Activated CD8-positive, alpha-beta memory T cell treated with anti-CD3 and anti-CD28 coated beads, Interleukin-2, amount 10 ng/mL, durations not matched to agents 7 days and 5 days (primary cell): ENCODE measurements around the gene IL6R. TPM values are rescaled to one million over a fixed set of nuclear protein-coding genes. Genes with fewer than 3 reads are reported as not detected.
A peak's percentile ranks its signal among the peaks of the same experiment; 100 is the strongest.
"Not testable (repeated sequence)": the region's sequence is repeated elsewhere in the genome, so short reads cannot be mapped to it uniquely, and the experiment has no call there.

Experiments used
- ATAC-seq: fragments of 150-1000 bp; cut with Tn5 transposase; one replicate; pipeline ENCODE4 v1.10.0; 2021; ENCODE audit warnings: moderate library complexity
- CTCF ChIA-PET: fragments of 350-600 bp; sonication (Branson Sonifier 250); formaldehyde crosslinking; loops from one replicate; lab custom pipeline; 2021; ENCODE audit warnings: antibody characterized with exemption; lab: Charles Lee
- DNase-seq: peaks from one replicate; pipeline ENCODE4 v3.0.0-alpha.2; 2020
- H3K27ac Mint-ChIP-seq: one replicate; pipeline ENCODE4 v1.8.0; 2021; ENCODE audit warnings: mild to moderate bottlenecking, mixed read lengths
- H3K27me3 Mint-ChIP-seq: one replicate; pipeline ENCODE4 v1.8.0; 2021; ENCODE audit warnings: mixed read lengths
- H3K36me3 Mint-ChIP-seq: one replicate; pipeline ENCODE4 v1.8.0; 2021; ENCODE audit warnings: mild to moderate bottlenecking, mixed read lengths
- H3K4me1 Mint-ChIP-seq: one replicate; pipeline ENCODE4 v1.8.0; 2021; ENCODE audit warnings: mixed read lengths
- H3K4me3 Mint-ChIP-seq: one replicate; pipeline ENCODE4 v1.8.0; 2021; ENCODE audit warnings: mild to moderate bottlenecking, moderate library complexity, mixed read lengths
- H3K9me3 Mint-ChIP-seq: one replicate; pipeline ENCODE4 v1.8.0; 2022; ENCODE audit warnings: low read depth, mixed read lengths
- total RNA-seq, 2 experiments: library from RNA; stranded (reverse); gene quantifications; one replicate each; pipeline ENCODE4 v1.2.3, GENCODE V29; 2021

The IL6R gene
- total RNA-seq, 2 experiments from 2014 or later, result 0.53 to 0.66 TPM

DNA sequence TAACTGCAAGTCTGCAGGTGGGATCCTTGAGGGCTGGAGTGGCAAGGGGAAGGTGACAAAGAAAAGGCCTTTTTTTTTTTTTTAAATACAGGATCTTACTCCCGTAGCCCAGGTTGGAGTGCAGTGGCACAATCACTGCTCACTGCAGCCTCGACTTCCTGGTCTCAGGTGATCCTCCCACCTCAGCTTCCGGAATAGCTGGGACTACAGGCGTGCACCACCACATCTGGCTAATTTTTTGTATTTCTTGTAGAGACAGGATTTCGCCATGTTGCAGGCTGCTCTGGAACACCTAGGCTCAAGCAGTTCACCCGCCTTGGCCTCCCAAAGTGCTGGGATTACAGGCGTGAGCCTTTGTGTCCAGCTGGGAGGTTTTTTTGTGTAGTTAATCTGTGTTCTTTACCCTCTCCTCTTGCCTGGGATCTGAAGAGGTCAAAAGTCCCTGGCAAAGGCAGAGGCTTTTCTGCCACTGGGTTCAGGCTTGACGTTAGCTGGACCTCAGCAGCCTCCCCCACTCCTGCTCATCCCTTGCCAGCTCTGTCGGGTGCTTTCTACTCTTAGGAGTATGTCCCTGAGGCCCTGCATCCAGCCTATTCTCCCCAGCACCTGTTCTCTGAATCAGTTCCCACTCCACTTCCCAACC, 5.2 kb downstream of the IL6R start:
- ATAC-seq (no peak), DNase-seq (no peak)
- Mint-ChIP-seq H3K4me1 (peaks cover 30% of the 10 kb centered on the region), H3K36me3 (no peaks in the 10 kb centered on the region), H3K27ac (no peak overlapping the region), H3K4me3 (no peak overlapping the region), H3K9me3 (no peaks in the 10 kb centered on the region), H3K27me3 (peaks cover 35% of the 10 kb centered on the region)
- CTCF ChIA-PET, result no interaction called here

DNA sequence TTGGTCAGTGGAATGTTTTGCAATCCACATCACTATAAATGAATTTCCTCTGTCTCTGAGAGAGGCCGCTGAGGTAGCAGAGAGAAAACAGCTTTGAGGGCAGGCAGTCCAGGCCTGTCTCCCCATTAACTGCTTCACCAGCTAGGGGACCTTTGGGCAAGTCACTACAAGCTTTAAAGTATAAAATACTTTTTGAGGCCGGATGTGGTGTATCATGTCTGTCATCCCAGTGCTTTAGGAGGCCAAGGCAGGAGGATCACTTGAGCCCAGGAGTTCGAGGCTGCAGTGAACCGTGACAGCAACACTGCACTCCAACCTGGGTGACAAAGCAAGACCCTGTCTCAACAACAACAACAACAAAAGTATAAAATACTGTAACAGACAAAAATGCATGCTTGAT, 6.4 kb downstream of the IL6R start:
- ATAC-seq (no peak), DNase-seq (no peak)
- Mint-ChIP-seq H3K27me3 (peaks cover 26% of the 10 kb centered on the region), H3K4me3 (no peak overlapping the region), H3K36me3 (no peaks in the 10 kb centered on the region), H3K9me3 (no peaks in the 10 kb centered on the region), H3K27ac (no peak overlapping the region), H3K4me1 (peaks cover 22% of the 10 kb centered on the region)
- CTCF ChIA-PET, result no interaction called here

DNA sequence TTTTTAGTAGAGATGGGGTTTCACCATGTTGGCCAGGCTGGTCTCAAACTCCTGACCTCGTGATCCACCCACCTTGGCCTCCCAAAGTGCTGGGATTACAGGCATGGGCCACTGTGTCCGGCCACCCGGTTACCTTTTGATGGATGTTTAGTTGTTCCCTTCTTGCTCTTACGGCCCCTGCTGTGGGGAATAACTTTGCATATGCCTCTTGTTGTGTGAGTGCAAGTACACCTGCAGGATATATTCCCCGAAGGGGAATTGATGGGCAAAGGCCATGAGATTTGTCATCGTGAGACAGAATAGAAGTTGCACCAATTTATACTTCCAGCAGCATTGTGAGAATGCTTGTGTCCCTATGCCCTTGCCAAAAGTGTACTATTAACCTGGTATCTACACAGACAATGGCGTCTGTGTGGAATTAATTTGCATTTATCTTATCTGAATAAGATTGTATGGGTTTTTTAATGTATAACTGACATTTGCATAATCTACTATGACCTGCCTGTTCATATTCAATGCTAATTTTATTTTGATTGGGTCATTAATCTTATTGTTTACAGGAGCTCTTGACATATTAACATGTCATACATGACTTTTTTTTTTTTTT, 8.1 kb downstream of the IL6R start:
- no peak for ATAC-seq
- no peak for DNase-seq
- CTCF ChIA-PET, result interaction anchor here (1.2 kb wide), 1 partner anchor 79 kb away, joined by 3 read pairs; no protein-coding TSS in a partner anchor
- no peaks in the 10 kb centered on the region for H3K9me3 Mint-ChIP-seq
- H3K4me1 Mint-ChIP-seq, result peaks cover 5% of the 10 kb centered on the region
- H3K4me3 Mint-ChIP-seq, result no peak overlapping the region
- no peaks in the 10 kb centered on the region for H3K36me3 Mint-ChIP-seq
- no peak overlapping the region for H3K27ac Mint-ChIP-seq
- peaks cover 10% of the 10 kb centered on the region for H3K27me3 Mint-ChIP-seq

DNA sequence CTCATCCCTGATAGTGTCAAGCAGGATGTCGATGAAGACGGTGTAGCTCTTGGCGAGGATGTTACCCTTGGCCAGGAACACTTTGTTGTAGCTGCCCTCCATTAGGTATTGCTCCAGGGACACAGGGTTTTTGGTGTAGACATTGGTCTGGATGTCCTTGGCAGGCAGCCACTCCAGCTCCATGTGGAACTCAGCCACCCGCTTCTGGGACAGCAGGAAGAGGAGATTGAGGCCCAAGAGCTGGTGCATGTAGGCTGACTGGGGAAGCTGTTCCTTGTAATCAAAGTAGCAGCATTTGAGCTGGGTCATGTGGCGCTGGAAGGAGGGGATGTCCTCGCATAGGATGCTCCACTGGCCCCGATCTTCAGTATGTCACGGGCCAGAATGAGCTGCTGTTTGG, 9.5 kb downstream of the IL6R start:
- Mint-ChIP-seq H3K27me3 (peaks cover 4% of the 10 kb centered on the region), H3K4me1 (peaks cover 6% of the 10 kb centered on the region), H3K36me3 (no peaks in the 10 kb centered on the region), H3K27ac (no peak overlapping the region), H3K4me3 (no peak overlapping the region), H3K9me3 (no peaks in the 10 kb centered on the region)
- ATAC-seq, result no peak
- no peak for DNase-seq
- CTCF ChIA-PET, result interaction anchor here (0.7 to 1.1 kb wide), 4 partner anchors 11 to 355 kb away, joined by 3 to 4 read pairs (median 3); no protein-coding TSS in a partner anchor

DNA sequence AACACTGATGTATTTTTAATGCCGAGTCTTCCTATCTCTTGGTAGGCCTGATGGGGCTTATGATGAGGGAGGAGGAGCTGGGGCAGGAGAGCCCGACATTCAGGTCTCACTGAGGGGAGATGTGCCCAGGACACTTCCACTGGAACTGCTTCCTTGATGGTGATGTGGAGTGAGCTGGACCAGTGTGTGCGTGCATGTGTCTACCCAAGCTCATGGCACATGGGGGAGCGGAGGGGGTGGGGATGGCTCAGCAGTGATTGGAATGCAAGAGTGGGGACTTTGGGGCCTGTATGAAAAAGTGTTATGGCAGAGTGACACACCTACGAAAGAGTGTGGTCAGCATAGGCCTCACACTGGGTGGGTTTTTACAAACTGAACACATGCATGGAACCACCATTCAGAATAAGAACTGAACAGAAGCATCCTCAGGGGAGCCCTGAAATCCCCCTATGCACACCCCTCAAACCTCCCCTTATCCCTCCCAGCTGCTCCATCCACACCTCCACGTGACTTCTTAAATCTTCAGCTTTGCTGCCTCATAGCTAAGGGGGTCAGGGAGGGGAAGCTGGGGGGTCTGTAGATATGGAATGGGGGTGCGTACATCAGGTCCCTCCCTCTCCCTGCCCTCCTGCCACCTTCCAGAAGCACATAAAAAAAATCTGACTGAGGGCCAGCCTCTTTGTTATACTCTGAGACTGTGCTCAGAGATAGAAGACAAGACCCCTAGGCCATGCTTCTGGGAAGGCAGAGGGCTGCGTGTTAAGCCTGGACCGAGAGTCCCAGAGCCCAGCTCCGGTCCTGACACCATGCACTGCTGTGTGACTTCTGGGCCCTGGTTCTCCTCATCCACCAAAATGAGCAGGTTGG, 11.6 kb downstream of the IL6R start:
- DNase-seq, result no peak
- CTCF ChIA-PET, result interaction anchor here (0.9 to 1.6 kb wide), 3 partner anchors 9 to 64 kb away, joined by 3 to 4 read pairs (median 3); no protein-coding TSS in a partner anchor
- no peaks in the 10 kb centered on the region for H3K36me3 Mint-ChIP-seq
- H3K27ac Mint-ChIP-seq, result no peak overlapping the region
- H3K9me3 Mint-ChIP-seq, result no peaks in the 10 kb centered on the region
- no peak overlapping the region for H3K4me3 Mint-ChIP-seq
- H3K27me3 Mint-ChIP-seq, result no peaks in the 10 kb centered on the region
- H3K4me1 Mint-ChIP-seq, result peaks cover 11% of the 10 kb centered on the region
- ATAC-seq, result no peak

DNA sequence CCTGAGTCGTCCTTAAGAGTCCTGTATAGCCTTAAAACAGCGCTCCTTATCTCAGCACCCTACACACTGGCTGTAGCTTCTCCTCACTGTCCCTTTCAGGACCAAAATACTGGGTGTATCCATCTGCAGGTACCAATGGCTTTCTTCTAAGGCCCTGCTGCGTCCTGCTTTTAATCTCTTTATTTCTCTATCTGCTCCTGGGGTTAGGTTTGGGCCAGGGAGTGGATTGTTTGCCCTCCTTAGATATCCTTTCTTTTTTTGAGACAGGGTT, 12.1 kb downstream of the IL6R start:
- CTCF ChIA-PET, result interaction anchor here (1.1 to 1.6 kb wide), 2 partner anchors 10 to 27 kb away, joined by 3 to 4 read pairs; no protein-coding TSS in a partner anchor
- Mint-ChIP-seq H3K27me3 (no peaks in the 10 kb centered on the region), H3K36me3 (no peaks in the 10 kb centered on the region), H3K4me3 (no peak overlapping the region), H3K9me3 (no peaks in the 10 kb centered on the region), H3K4me1 (peaks cover 11% of the 10 kb centered on the region), H3K27ac (no peak overlapping the region)
- DNase-seq, result no peak
- ATAC-seq, result no peak

DNA sequence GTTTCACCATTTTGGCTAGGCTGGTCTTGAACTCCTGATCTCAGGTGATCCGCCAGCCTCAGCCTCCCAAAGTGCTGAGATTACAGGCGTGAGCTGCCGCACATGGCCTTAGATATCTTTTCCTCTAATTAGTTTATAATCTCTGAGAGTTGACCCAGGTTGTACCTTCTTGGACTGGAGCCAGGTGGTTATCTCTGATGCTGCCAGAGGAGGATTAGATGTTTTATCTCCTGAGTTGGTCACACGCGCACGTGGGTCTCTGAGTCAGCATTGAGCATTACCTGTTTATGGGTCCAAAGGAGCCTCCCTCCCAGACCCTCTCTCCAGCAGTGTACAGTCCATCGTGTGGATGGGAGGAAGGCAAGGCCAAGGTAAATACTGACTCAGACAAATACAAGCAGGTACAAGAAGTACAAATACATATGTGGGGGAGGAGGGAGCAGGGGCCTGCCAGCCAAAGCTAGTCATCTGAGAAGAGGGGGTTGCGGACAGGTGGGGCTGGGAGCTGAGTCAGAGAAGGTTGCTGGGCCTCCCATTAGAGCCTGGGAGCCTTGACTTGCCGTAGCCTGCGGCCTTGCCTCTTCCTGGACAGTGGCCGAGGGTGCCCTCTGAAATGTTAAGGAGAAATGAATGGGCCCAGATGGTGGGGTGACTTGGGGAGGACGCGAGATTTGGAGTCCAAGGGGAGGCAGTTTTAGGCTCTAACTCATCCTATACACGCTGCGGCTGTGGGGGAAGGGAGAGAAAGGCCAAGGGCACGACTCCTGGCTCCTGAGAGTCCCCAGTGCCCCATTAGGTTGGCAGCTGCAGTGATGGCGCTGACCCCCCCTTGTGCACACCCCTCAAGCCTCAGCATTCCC, 13.1 kb downstream of the IL6R start:
- H3K4me1 Mint-ChIP-seq, result peaks cover 11% of the 10 kb centered on the region
- no peak overlapping the region for H3K4me3 Mint-ChIP-seq
- ATAC-seq, result no peak
- H3K36me3 Mint-ChIP-seq, result no peaks in the 10 kb centered on the region
- no peaks in the 10 kb centered on the region for H3K9me3 Mint-ChIP-seq
- no peak for DNase-seq
- CTCF ChIA-PET, result interaction anchor here (1.6 kb wide), 1 partner anchor 26 kb away, joined by 4 read pairs; no protein-coding TSS in a partner anchor
- no peak overlapping the region for H3K27ac Mint-ChIP-seq
- no peaks in the 10 kb centered on the region for H3K27me3 Mint-ChIP-seq

DNA sequence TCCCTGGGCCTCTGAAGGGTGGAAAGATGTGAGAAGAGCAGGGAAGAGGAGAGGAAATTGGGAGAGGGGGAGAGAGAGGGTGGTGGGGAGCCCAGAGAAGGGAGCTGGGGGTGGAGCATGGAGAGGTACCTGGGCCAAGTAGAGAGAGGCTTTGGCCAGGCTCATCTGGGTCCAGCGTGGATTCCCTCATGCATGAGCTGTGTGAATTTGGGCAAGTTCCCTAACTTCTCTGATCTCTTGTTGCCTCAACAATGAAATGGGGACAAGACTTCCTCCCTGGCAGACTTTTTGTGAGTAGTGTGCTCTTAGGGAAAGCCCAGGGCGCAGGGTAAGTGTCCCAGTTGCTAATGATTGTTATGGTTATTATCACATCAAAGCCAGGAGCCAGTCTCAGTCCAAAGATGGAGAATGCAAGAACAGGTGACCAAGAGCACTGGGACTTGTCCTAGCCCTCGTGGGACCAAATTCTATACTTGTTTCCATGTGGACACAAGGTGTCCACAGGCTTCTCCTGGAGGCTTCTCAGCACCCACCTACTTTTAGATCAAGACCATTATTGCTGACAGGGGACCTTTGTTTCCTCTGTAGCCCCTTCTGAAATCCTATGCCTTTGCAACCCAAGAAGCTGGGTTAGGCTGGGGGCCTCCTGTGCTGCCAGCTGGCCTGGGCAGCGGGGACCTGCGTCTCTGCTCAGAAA, 13.9 kb downstream of the IL6R start:
- H3K36me3 Mint-ChIP-seq, result no peaks in the 10 kb centered on the region
- DNase-seq (no peak), ATAC-seq (no peak)
- no peaks in the 10 kb centered on the region for H3K9me3 Mint-ChIP-seq
- peaks cover 11% of the 10 kb centered on the region for H3K4me1 Mint-ChIP-seq
- H3K4me3 Mint-ChIP-seq, result no peak overlapping the region
- no peaks in the 10 kb centered on the region for H3K27me3 Mint-ChIP-seq
- CTCF ChIA-PET, result no interaction called here
- no peak overlapping the region for H3K27ac Mint-ChIP-seq

DNA sequence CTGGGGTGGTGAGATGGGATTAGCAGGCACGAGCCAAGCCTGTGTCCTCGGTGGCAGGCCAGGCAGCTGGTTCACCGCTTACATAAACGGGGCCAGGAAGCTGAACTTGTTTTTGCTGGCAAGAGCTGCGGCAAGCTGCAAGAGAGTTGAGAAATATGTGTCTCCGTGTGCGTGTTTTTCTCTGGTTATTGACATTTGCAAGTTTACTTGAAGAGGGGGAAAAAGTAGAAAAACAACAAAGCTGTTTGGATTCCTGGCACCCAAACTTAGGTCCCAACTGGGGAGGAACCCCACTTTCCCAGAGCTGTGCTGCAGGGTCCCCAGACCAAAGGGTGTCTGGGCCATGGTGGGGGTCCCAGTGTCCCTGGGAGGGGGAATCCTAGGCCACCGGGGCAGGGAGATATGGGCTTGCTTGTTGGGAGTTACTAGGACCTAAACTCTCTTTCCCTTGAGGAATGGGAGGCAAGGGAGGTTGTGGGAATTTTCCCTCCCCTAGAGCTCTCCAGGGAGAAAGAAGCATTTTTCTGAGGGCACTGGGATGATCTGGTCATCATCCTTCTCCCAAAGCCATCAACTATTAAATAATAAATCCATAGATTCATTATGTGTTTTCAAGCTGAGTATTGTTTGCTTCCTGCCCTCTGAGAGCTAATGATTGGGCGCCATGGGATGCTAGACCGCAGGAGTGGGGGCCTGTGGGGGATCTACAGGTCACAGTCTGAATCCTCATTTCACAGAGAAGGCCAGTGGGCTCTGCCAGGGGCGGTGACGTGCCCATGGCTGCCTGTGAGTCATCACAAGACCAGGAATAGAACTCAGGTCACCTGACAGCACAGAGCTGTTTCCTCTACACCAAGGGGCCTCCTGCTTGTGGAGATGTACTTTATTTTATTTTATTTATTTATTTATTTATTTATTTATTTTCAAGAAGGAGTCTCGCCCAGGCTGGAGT, 14.8 kb downstream of the IL6R start:
- CTCF ChIA-PET, result interaction anchor here (1.1 to 1.2 kb wide), 3 partner anchors 22 to 127 kb away, joined by 3 to 4 read pairs (median 4); no protein-coding TSS in a partner anchor
- Mint-ChIP-seq H3K27me3 (no peaks in the 10 kb centered on the region), H3K36me3 (no peaks in the 10 kb centered on the region), H3K4me1 (peaks cover 11% of the 10 kb centered on the region), H3K9me3 (no peaks in the 10 kb centered on the region), H3K4me3 (no peak overlapping the region), H3K27ac (no peak overlapping the region)
- DNase-seq, result peak; percentile 69
- peak; percentile 84 for ATAC-seq

DNA sequence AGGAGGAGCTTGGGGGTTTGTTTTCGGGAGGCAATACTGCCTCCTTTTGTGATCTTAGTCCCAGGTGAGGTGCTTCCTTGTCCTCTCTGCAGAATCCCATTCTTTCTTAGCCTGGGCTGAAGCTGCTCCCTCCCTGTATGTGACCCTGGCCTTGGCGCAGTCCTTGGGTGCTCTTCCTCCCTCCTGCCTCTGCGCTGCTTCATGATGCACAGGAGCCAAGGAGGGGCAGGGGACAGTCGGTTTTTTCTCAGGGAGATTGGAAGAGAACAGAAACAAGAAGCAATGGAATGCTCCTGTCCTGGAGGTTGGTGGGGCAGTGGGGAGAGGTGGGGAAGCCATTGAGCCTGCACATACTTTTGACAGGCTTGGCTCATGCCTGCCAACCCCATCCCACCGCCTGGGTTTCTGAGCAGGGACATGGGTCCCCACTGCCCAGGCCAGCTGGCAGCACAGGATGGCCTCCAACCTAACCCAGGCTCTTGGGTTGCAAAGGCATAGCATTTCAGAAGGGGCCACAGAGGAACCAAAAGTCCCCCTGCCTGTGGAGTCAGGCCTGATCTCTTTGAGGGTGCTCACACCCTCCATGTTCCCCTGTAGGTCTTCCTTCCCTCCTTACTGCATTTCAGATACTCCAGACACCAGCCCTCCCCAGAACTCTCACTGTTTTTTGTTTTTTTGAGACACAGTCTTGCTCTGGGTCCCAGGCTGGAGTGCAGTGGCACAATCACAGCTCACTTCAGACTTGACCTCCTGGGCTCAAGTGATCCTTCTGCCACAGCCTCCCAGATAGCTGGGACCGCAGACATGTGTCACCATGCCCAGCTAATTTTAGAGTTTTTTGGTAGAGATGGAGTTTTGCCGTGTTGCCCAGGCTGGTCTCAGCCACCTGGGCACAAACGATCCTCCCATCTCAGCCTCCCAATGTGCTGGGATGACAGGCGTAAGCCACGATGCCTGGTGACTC, 16.1 kb downstream of the IL6R start:
- Mint-ChIP-seq H3K9me3 (no peaks in the 10 kb centered on the region), H3K4me3 (no peak overlapping the region), H3K4me1 (peaks cover 11% of the 10 kb centered on the region), H3K27me3 (no peaks in the 10 kb centered on the region), H3K27ac (no peak overlapping the region), H3K36me3 (no peaks in the 10 kb centered on the region)
- CTCF ChIA-PET, result no interaction called here
- ATAC-seq (no peak), DNase-seq (no peak)

DNA sequence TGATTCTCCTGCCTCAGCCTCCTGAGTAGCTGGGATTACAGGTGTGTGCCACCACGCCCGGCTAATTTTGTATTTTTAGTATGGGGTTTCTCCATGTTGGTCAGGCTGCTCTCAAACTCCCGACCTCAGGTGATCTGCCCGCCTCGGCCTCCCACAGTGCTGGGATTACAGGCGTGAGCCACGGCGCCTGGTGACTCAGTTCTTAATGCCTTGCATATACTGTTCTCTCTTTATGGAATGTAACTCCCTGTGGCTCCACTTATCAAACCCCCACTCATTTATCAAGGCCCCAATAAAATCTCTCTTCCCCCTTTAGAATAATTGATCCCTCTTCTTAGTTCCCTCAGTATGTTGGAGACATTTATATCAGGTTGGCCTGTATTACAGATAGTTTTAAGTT, 16.9 kb downstream of the IL6R start:
- H3K9me3 Mint-ChIP-seq, H3K36me3 Mint-ChIP-seq, DNase-seq, CTCF ChIA-PET, H3K4me3 Mint-ChIP-seq, ATAC-seq, H3K27me3 Mint-ChIP-seq, H3K27ac Mint-ChIP-seq: not testable (repeated sequence)
- peaks cover 11% of the 10 kb centered on the region for H3K4me1 Mint-ChIP-seq
